Measurements from ENCODE around the gene STBD1.

DNA sequence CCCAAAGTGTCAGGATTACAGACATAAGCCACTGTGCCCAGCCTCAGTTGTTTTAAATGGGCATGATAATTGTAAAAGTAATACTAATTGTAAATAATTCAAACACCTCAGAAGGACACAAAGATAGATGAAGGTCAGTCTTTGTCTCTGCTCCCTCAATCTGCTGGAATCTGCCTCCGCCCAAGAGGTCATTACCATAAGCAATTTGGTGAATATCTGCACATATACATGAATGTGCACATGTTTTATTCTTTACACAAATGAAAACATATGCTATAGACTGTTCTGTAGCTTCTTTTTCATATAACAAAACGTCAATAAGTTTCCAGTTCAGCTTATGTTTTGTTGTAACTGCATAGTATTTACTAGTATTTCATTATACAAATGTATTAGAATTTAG is 7.0 kb downstream of the STBD1 start:
- TF ChIP-seq PATZ1 (CRISPR knock-in tag; IDR thresholded peaks at IDR 0.05; ENCODE audit: borderline replicate concordance) (no peak), ARNTL (CRISPR knock-in tag; IDR thresholded peaks at IDR 0.05; ENCODE audit: borderline replicate concordance, low read depth) (no peak), ESRRG (CRISPR knock-in tag; IDR thresholded peaks at IDR 0.05) (no peak), ZNF565 (CRISPR knock-in tag; conservative IDR thresholded peaks at IDR 0.05; ENCODE audit: low read depth) (no peak), ZC3H10 (CRISPR knock-in tag; IDR thresholded peaks at IDR 0.05) (no peak)
- TF ChIP-seq, protein P1, sequence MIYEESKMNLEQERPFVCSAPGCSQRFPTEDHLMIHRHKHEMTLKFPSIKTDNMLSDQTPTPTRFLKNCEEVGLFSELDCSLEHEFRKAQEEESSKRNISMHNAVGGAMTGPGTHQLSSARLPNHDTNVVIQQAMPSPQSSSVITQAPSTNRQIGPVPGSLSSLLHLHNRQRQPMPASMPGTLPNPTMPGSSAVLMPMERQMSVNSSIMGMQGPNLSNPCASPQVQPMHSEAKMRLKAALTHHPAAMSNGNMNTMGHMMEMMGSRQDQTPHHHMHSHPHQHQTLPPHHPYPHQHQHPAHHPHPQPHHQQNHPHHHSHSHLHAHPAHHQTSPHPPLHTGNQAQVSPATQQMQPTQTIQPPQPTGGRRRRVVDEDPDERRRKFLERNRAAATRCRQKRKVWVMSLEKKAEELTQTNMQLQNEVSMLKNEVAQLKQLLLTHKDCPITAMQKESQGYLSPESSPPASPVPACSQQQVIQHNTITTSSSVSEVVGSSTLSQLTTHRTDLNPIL (CRISPR knock-in tag; IDR thresholded peaks at IDR 0.05; ENCODE audit: low read depth): no peak

Measured in SK-N-SH treated with all-trans-retinoic acid at 6 μM for 48 hours (cell line).